Measurements from ENCODE around the gene GRIK3. TPM values are rescaled to one million over a fixed set of nuclear protein-coding genes. Genes with fewer than 3 reads are reported as not detected.

The GRIK3 gene
- total RNA-seq, 1 donor from 2014 or later = 30.2 TPM

DNA sequence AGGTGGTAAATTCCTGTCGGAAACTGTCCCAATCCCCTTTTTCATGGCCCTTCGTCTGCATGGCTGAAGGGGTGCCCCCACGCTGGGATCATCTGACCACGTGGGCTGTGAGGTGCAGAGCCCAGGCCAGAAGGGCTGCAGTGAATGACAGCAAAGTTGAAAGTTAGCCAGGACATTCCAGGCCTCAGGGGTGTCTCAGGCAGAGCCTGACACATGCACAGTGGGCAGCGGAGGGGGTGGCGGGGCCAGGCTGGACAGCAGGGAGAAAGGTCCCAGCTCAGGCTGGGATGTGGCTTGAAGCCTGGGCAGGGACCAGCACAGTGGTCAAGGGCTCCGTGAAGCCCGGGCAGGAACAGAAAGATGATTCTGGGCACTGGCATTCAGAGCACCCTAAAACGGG is 49.6 kb downstream of the GRIK3 start:
- DNase-seq (ENCODE audit: low spot score in 2 of 2) (no peak), FAIRE-seq (no peak)

- FAIRE-seq (no peak), DNase-seq (ENCODE audit: low spot score in 2 of 2) (no peak)
Observed at GRCh38 chr1:36984026-36984425, 50.3 kb downstream of the GRIK3 start.

DNA sequence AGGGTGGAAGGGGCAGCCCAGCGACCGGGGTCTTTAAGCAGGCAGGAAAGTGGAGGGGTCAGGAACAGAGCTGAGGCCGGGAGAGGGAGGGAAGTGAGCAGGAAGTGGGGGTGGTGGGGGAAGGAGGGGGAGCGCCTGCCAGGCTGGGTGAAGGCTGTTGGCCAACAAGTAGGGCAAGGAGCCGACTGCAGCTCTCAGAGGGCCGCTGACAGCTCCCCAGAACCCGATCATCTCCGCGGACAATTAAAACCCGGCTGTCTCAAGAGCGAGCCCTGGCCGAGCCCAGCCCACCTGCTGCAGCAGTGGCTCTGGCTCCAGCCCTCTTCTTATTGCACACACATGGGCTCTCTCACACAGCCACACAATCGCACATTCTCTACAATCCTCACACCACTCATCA is 51.6 kb downstream of the GRIK3 start:
- DNase-seq (ENCODE audit: low spot score in 2 of 2) = no peak

DNA sequence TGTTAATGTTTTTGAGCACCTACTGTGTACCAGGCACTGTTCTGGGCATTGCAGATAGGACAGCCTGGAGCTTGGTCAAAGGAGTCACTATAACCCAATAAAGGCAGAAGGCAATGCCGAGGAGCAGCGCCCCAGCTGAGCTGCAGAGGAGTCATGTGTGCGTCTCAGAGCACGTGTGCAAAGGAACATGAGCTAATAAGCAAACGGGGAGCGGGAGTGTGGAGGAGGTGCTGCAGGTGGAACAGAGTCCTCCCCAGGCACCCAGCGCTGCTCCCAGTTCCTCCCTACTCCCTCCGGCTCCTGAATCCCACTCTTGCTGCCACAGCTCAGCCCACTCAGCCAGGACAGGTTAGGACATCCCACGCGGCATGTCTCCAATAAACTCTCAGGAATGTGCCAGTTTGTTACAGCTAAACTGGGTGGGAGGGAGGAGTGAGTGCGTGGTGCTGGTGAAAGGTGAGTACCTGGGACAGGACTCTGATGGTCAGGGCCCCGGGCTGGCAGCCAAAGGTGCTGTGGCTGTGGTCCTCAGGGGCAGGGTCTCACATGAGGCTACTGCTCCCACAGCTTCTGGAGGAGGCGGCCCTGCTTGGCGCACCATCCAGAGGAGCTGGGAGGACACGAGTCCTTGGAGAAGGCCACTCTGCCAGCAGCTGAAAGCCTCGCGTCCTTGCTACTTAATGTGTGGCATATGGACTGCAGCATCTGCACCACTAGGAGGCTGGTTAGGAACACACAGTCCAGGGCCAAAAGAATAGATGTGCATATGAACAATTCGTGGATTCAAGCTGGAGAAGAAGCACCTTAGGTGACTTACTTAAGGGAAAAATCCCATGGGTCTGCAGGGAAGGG is 52.3 kb downstream of the GRIK3 start:
- DNase-seq (ENCODE audit: low spot score in 2 of 2) (no peak), FAIRE-seq (no peak)

More for the DNA sequence above, 51.6 kb downstream of the GRIK3 start:
- no peak for FAIRE-seq

- FAIRE-seq = no peak
Observed at GRCh38 chr1:36981126-36981525, 53.2 kb downstream of the GRIK3 start.

GRCh38 chr1:36977731-36978406 is 56.4 kb downstream of the GRIK3 start:
- DNase-seq (ENCODE audit: low spot score in 2 of 2) (no peak), FAIRE-seq (no peak)

More at GRCh38 chr1:36981126-36981525, 53.2 kb downstream of the GRIK3 start:
- DNase-seq (ENCODE audit: low spot score in 2 of 2) = no peak

- no peak for FAIRE-seq
Observed at GRCh38 chr1:36975642-36976041, 58.7 kb downstream of the GRIK3 start.

DNA sequence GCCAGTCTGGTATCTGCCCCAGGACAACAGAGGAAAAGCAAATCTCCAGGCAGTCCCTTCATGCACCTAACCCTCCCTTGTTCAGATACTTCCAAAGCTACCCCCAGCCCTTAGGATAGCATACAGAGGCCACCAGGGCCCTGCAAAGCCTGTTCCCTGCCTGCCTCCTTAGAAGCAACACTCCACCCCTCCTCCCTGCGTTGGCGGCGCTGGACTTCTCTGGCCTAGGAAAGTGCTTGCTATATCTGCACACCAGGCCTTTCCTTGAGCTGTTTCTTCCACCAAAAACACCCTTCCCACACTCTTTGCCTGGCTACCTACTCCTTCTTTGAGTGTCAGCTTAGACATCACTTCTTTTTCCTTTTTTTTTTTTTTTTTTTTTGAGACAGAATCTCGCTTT is 61.3 kb downstream of the GRIK3 start:
- FAIRE-seq (no peak), DNase-seq (ENCODE audit: low spot score in 2 of 2) (no peak)

More at GRCh38 chr1:36975642-36976041, 58.7 kb downstream of the GRIK3 start:
- DNase-seq (ENCODE audit: low spot score in 2 of 2) = no peak

DNA sequence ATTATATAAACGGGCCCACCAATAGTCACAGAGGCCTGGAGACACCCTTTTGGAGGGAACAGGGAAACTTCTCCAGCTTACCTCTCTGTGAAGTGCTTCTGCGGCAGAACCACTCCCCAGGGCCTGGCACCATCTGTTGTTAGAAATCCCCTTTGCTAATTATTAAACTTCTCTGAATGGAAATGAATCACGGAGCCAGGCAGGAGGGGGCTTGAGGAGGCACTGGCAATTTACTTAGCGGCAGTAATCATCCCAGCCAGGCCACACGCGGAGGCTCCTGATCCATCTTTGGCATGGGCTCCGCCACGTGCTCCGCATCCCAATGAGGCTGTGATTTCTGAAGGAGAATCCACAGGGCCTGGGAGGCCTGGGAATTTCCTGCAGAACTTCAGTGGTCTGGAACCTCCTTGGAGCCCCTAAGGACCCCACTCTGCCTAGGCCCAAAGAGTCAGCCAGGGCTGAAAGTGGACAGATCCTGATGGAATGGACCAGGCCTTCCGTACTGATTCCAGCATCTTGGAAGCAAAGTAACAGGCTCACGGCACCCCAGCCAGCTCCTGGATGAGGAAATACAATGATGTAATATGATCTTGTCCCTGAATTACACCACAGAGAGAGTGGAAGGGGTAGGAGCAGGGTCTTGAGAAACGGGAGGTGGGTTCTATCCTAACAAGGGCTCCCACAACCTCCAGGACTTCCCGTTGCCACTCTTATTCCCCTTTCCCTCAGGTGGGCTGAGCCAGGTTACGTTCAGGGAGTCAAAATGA is 62.3 kb downstream of the GRIK3 start:
- DNase-seq (ENCODE audit: low spot score in 2 of 2) (no peak), FAIRE-seq (no peak)

DNA sequence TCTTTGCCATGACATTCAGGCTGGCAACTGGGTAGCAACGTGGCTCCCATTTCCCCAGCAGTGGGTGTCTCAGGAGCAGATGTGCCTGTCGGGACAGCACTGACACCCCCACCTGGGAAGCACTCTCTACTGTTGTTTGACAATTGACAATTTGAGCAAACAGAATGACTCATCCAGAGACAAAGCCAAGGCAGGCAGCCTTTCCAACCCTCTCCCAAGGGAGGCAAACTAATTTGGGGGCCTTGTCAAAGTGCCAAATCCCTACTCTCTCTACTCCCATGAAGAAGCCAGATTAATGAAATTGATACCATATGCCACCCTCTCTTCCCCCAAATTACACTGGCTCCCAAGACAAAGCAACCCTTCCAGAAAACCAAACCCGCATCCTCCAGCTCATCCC is 65.6 kb downstream of the GRIK3 start:
- DNase-seq (ENCODE audit: low spot score in 2 of 2) = no peak

DNA sequence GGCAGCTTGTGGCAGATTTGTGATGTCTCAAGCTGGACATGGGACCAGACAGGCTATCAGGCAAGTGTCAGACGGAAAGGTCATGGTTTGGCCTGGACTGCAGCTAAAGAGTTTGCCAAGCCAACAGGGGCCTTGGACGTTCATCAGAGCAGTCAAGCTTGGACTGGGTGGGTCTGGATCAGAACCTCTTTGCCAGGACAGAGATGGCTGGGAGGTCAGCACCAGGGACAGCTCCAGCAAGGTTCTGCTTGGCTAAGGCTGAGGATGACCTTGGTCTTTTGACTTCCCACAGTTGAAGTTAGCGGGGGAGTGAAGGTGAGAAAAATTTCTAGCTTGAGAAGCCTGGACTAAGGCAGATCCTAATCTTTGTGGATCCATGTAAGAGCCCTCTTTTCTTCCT is 68.1 kb downstream of the GRIK3 start:
- DNase-seq (ENCODE audit: low spot score in 2 of 2) = no peak
- FAIRE-seq = no peak

More for the DNA sequence above, 65.6 kb downstream of the GRIK3 start:
- no peak for FAIRE-seq

DNA sequence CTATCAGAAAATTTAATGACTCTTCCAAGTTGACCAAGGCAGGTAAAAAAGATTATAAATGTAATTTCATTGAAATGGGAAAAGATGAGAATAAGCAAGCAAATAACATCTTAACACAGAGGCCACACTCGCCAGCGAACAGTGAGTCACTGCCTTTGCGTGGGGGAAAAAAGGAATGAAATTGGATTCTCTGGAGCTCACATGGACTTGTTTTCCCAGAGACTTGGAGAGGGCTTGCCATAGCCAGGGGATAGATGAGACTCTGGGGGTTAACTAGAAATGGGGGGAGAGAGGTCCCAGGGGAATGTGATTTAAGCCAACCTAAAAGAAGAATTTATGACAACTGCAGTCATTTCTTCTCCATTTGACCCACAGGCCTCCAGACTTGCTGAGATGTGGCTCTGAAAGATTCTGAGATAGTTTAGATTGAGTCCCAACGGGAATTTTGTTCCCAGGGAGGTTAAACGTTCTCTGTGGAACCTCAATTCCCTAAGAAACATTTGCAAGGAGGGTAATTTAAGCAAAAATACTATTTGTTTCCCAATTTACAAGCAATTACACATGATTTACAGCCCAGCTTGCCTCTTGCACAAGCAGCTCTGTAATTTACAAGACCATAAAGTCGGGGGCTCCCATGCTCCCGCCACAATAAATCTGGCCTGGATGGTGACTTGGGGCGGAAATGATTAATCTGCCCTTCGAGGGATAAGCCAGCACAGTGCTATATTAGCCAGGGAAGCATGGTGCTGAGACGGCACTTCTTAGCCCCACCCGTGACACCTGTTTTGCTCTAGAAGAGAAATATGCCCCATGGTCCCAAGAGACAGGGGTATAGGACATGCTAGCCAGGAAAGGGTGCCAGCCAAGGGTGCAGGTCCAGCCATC is 68.8 kb downstream of the GRIK3 start:
- FAIRE-seq = no peak
- no peak for DNase-seq (ENCODE audit: low spot score in 2 of 2)

GRCh38 chr1:36964830-36965229 is 69.5 kb downstream of the GRIK3 start:
- FAIRE-seq (no peak), DNase-seq (ENCODE audit: low spot score in 2 of 2) (no peak)

DNA sequence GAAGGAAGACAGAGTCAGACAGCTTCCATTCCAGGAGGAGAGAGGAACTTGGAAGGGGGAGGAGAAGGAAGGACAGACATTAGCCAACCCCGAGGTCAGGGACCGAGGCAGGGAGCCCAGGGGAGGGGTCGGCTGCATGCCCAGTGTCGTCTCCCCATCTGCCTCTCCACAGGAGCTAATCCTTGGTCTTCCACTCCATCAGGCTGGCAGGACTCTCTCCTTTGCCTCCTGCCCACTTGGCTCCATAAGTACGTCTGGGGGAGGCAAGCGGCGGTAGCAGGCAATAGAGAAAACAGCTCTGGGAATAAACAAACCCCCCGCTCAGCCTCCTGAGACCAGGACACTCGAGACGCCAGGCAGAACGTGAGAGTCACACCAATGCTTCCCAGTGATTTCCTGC is 71.3 kb downstream of the GRIK3 start:
- FAIRE-seq (no peak), DNase-seq (ENCODE audit: low spot score in 2 of 2) (no peak)

GRCh38 chr1:36961062-36961615 is 73.2 kb downstream of the GRIK3 start:
- DNase-seq (ENCODE audit: low spot score in 2 of 2) (no peak), FAIRE-seq (no peak)

DNA sequence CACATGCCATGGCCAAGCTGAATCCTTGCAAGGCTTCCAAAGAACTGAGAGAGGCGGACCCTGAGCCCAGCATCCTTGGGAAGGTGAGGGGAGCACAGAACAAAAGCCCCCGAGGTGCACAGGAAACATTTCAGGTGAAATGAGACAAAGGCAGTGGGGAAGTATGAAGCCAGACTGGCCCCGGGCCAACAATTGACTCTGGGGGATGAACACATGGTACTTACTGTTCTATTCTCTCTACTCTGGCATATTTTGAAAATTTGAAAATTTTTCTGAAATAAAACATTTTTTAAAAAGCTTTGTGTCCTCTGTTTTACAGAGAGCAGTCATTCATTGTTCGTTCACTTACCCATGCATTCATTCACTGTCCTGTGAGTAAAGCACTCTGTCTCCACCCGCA is 77.7 kb downstream of the GRIK3 start:
- DNase-seq (ENCODE audit: low spot score in 2 of 2) (no peak), FAIRE-seq (no peak)

- DNase-seq (ENCODE audit: low spot score in 2 of 2) (no peak), FAIRE-seq (no peak)
Observed at GRCh38 chr1:36955016-36955415, 79.3 kb downstream of the GRIK3 start.

DNA sequence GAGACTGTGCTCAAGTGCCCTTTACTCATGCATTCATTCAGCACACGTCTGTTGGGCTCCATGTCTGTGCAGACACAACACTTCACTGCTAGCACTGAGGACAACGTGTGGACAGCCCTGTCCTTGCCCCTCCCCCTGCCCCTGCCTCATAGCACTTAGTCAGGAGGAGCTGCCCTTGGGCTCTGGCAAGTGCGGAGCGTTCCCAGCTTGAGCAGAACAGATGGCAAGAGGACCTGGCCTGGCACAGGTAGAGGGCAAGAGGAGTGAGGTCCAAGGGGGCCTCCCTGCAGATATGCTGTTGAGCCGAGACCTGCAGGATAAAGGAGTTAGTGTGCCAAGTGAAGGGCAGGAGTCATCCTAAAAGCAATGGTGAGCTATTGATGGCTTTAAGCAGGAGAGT is 81.3 kb downstream of the GRIK3 start:
- DNase-seq (ENCODE audit: low spot score in 2 of 2) (no peak), FAIRE-seq (no peak)

GRCh38 chr1:36951761-36952160 is 82.6 kb downstream of the GRIK3 start:
- FAIRE-seq (no peak), DNase-seq (ENCODE audit: low spot score in 2 of 2) (no peak)

- FAIRE-seq (no peak), DNase-seq (ENCODE audit: low spot score in 2 of 2) (no peak)
Observed at GRCh38 chr1:36951292-36951750, 83.0 kb downstream of the GRIK3 start.
